Panc1 (cell line): ENCODE results near the gene WDR70.
"Not testable (repeated sequence)": the region's sequence is repeated elsewhere in the genome, so short reads cannot be mapped to it uniquely, and the experiment has no call there.

Experiments
- CTCF ChIP-seq: fragments of 450-650 bp; IDR thresholded peaks from 2 replicates; pipeline ENCODE4 v1.5.1; 2017; ENCODE audit warnings: mild to moderate bottlenecking
- REST ChIP-seq, 2 experiments: IDR thresholded peaks; 2 replicates each; pipeline ENCODE4 v1.6.1; 2011 to 2012; ENCODE audit warnings: low read depth in 2 of 2, control low read depth in 1 of 2, low read length in 1 of 2, mild to moderate bottlenecking in 1 of 2, moderate library complexity in 1 of 2; ENCODE audit not compliant: insufficient read depth in 1 of 2
- SIN3A ChIP-seq: IDR thresholded peaks from 2 replicates; pipeline ENCODE4 v1.6.1; 2012; ENCODE audit warnings: low read depth, mild to moderate bottlenecking, low read length, moderate library complexity, borderline replicate concordance; ENCODE audit not compliant: insufficient read depth
- TCF7L2 ChIP-seq: IDR thresholded peaks from 2 replicates; pipeline ENCODE4 v1.6.1; 2011; ENCODE audit warnings: mild to moderate bottlenecking, low read depth, low read length, inconsistent platforms

GRCh38 chr5:37688925-37689324 lies 309.8 kb downstream of the WDR70 start:
- not testable (repeated sequence) for TF ChIP-seq CTCF; TCF7L2; REST (IDR thresholded peaks at IDR 0.05; ENCODE audit: insufficient read depth in 1 of 2, low read depth in 2 of 2, low read length in 1 of 2); SIN3A
